GM10248 (cell line): ENCODE results near the gene PBX1.

Experiments used
- CTCF ChIA-PET: fragments of 300-600 bp; sonication (Branson Sonifier 250); formaldehyde crosslinking; extraction: SDS; loops from one replicate; lab custom pipeline; 2021; ENCODE audit warnings: antibody characterized with exemption; lab: Yijun Ruan, JAX
- POLR2A ChIA-PET: fragments of 350-650 bp; sonication (Branson Sonifier 250); formaldehyde crosslinking; extraction: SDS; loops from one replicate; lab custom pipeline; 2020; ENCODE audit warnings: antibody characterized with exemption; lab: Yijun Ruan, JAX
- DNase-seq: peaks from one replicate; pipeline ENCODE4 v3.0.0; 2012; ENCODE audit errors: extremely low spot score
- TF ChIP-seq, protein P1 (sequence below): IDR thresholded peaks from 2 replicates; pipeline ENCODE4 v1.5.1; 2012; ENCODE audit warnings: mild to moderate bottlenecking, low read depth; ENCODE audit errors: extremely low read depth, missing control alignments, control extremely low read depth

PBX1 gene

DNA sequence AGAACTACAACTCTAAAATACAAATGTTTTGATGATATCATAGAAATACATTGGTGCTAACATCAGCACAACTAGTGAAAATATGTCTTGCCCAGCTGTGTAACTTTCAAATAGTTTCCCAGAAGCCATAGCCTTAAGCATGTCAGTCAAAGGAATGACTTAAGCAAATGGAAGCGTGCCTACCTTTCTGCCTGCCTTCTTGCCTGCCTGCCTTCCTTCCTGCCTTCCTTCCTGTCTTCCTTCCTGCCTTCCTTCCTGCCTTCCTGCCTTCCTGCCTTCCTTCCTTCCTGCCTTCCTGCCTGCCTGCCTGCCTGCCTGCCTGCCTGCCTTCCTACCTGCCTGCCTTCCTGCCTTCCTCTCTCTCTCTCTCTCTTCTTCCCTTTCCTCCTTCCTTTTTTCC lies 104.0 kb downstream of the PBX1 start:
- TF ChIP-seq, protein P1, sequence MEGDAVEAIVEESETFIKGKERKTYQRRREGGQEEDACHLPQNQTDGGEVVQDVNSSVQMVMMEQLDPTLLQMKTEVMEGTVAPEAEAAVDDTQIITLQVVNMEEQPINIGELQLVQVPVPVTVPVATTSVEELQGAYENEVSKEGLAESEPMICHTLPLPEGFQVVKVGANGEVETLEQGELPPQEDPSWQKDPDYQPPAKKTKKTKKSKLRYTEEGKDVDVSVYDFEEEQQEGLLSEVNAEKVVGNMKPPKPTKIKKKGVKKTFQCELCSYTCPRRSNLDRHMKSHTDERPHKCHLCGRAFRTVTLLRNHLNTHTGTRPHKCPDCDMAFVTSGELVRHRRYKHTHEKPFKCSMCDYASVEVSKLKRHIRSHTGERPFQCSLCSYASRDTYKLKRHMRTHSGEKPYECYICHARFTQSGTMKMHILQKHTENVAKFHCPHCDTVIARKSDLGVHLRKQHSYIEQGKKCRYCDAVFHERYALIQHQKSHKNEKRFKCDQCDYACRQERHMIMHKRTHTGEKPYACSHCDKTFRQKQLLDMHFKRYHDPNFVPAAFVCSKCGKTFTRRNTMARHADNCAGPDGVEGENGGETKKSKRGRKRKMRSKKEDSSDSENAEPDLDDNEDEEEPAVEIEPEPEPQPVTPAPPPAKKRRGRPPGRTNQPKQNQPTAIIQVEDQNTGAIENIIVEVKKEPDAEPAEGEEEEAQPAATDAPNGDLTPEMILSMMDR: no peak
- CTCF ChIA-PET: no interaction called here
- POLR2A ChIA-PET: no interaction called here
- no peak for DNase-seq

DNA sequence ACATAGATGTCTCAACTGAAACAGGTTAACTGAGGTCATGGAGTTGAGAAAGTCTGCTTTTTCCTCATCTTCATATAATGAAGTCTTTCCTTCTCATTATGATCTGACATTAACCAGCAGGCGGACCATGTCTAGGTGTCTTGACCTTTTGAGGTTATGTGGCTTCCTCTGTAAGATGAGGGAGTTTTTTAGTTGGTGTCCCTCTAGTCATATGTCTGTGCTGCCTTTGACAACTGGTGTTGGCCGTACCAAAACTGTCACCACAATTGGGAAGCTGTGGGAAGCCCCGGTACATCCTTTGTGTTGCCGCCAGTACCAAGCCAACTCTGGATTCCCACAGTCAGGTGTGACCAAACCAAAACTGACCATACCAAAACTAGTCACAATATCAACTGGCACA lies 105.1 kb downstream of the PBX1 start:
- DNase-seq: no peak
- ChIA-PET CTCF (no interaction called here), POLR2A (no interaction called here)
- TF ChIP-seq, protein P1: no peak

DNA sequence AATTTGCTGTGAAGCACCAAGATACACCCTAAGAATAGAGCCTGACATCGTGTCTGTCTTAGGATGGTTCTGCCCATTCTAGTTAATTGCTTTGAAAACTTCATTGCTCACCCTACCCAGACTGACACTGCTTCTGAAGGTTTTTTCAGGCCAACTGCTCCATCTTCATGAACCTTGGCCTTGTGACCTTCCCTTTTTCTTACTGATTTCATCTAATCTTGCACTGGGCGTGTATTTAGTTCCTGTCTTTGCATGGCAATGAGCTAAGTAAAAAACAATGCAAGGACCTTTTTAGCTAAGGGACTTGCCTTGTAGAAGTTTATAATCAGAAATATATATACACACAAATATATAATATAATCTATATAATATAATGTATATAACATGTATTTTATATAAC lies 108.0 kb downstream of the PBX1 start:
- no peak for DNase-seq
- ChIA-PET CTCF (no interaction called here), POLR2A (no interaction called here)
- TF ChIP-seq, protein P1: no peak

DNA sequence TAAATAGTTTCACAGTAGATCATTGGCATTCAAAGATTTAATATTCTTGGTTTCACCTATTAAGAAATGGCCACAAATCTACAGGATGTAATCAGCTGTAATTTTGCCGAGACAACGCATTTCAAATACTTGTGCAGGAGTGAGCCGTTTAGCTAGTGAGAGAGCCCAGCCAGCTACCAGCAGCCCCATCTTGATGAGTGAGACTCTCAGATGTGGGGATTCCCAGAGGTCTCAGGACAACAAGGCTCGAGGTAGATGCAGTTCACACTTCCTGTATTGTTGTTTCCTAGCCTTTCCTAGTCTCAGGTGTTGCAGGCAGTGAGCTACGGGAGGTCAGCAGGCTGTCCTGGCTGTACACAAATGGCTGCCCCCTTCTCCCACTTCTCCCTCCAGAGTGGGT lies 108.6 kb downstream of the PBX1 start:
- no peak for DNase-seq
- POLR2A ChIA-PET: no interaction called here
- TF ChIP-seq, protein P1: no peak
- CTCF ChIA-PET: no interaction called here

DNA sequence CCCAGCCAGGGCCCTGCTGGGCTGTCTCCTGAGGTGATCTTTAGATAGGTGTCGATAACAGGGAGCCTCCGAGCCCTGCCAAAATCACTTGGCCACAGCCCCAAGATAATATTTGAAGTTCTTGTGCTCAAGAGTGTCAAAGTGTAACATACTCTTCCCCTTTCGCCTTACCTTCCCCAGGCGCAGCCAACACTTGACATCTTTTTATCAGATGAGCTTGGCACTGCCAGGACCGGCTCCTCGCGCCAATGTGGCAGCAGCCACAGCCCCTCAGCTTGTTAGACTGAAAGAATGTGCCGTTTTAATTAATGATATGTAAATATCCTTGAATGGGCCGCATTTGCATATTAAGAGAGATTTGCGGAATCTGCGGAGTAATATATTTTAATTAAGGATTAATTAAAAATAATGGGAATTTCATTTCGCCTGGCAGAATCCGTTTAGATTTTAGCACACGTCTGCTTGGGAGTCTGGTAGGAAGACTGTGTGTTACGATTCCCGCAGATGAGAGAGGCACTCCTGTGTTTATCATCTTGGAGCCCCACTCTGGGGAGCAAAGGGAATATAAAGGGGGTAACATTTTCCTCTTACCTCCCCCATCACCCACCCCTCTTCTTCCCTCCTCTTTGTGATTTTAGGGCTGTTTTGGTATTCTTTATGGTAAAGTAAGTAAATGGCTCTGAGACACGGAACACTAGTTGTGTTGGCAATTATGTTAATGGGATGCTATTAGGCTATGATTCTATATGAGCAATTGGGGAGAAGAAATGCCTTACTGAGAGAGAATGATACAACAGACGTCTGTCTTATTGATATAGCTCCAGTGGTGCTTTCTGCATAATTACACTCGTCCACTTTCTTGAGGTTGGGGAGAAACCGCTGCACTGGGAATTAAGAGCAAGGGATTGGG lies 109.8 kb downstream of the PBX1 start:
- TF ChIP-seq, protein P1: no peak
- no peak for DNase-seq
- ChIA-PET POLR2A (no interaction called here), CTCF (no interaction called here)

DNA sequence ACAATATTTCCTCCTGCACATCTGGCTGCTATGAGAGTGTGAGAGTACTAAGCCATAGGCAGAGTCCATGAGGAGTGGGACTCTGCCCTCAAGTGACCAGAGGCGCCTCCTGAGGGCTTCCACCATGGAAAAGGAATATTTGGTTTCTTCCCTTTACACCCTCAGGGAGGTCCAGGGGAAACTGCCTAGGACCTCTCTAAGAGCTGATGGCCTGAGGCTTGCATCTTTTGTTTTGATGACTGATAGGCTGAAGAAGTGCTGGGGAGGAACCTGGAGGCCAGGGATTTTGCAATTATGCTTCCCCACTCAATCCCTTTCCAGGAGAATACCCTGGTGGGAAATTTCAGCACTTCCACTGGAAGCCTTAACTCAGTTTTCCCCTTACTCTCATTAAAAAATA lies 111.0 kb downstream of the PBX1 start:
- no peak for DNase-seq
- TF ChIP-seq, protein P1: no peak
- ChIA-PET POLR2A (no interaction called here), CTCF (no interaction called here)
